GM12878 (cell line): Measurements from ENCODE around the gene HCRT. TPM values are rescaled to one million over a fixed set of nuclear protein-coding genes. Genes with fewer than 3 reads are reported as not detected.
A peak's percentile ranks its signal among the peaks of the same experiment; 100 is the strongest.

Source experiments
- CEBPZ ChIP-seq: fragments of 150-350 bp; IDR thresholded peaks from 2 replicates; pipeline ENCODE4 v1.6.1; 2016; ENCODE audit warnings: low read depth, low read length
- E2F4 ChIP-seq: IDR thresholded peaks from 2 replicates; pipeline ENCODE4 v1.6.1; 2012; ENCODE audit warnings: low read depth, low read length, improper control_type of control experiment
- HCFC1 ChIP-seq: fragments of 150-350 bp; IDR thresholded peaks from 2 replicates; pipeline ENCODE4 v1.6.1; 2014; ENCODE audit warnings: low read length
- IKZF1 ChIP-seq: fragments of 450-650 bp; conservative IDR thresholded peaks from 2 replicates; pipeline ENCODE4 v1.6.1; 2017; ENCODE audit warnings: antibody characterized with exemption, mild to moderate bottlenecking
- LARP7 ChIP-seq: fragments of 450-650 bp; IDR thresholded peaks from 2 replicates; pipeline ENCODE4 v1.6.1; 2017; ENCODE audit warnings: mild to moderate bottlenecking
- PML ChIP-seq: IDR thresholded peaks from 2 replicates; pipeline ENCODE4 v1.6.1; 2012; ENCODE audit warnings: low read length, inconsistent platforms
- POLR2AphosphoS2 ChIP-seq: IDR thresholded peaks from 2 replicates; pipeline ENCODE4 v1.6.1; 2011; ENCODE audit warnings: low read depth, mild to moderate bottlenecking, low read length, improper control_type of control experiment, moderate library complexity
- RCOR1 ChIP-seq: conservative IDR thresholded peaks from 2 replicates; pipeline ENCODE4 v1.6.1; 2012; ENCODE audit warnings: low read depth, low read length, improper control_type of control experiment
- SMAD5 ChIP-seq: IDR thresholded peaks from 2 replicates; pipeline ENCODE4 v1.6.1; 2016; ENCODE audit warnings: antibody characterized with exemption, low read depth
- SREBF2 ChIP-seq: IDR thresholded peaks from 2 replicates; pipeline ENCODE4 v1.6.1; 2012; ENCODE audit warnings: mild to moderate bottlenecking, low read length
- TAF1 ChIP-seq: IDR thresholded peaks from 2 replicates; pipeline ENCODE4 v1.6.1; 2011; ENCODE audit warnings: mild to moderate bottlenecking, low read depth, low read length, borderline replicate concordance
- WRNIP1 ChIP-seq: IDR thresholded peaks from 2 replicates; pipeline ENCODE4 v1.6.1; 2011; ENCODE audit warnings: low read depth, low read length, improper control_type of control experiment, borderline replicate concordance
- ZBTB4 ChIP-seq: fragments of 450-650 bp; formaldehyde crosslinking; IDR thresholded peaks from 2 replicates; pipeline ENCODE4 v1.4.0; 2022; ENCODE audit warnings: mild to moderate bottlenecking, moderate library complexity
- ZNF687 ChIP-seq: fragments of 450-650 bp; IDR thresholded peaks from 2 replicates; pipeline ENCODE4 v1.6.1; 2017; ENCODE audit warnings: mild to moderate bottlenecking, moderate library complexity
- ZZZ3 ChIP-seq: IDR thresholded peaks from 2 replicates; pipeline ENCODE4 v1.6.1; 2011; ENCODE audit warnings: low read depth; ENCODE audit not compliant: control insufficient read depth, insufficient read length
- polyA plus RNA-seq, 11 experiments: library from polyadenylated mRNA; depleted of rRNA in 4 of 11; unstranded in 6 of 11; stranded (reverse) in 5 of 11; fragments of >200 nt; fragmentation: Nextera tagmentation in 4 of 11; fragmentation: Illumina TruSeq in 1 of 11; extraction: Ambion mirVana in 4 of 11; extraction: Trizol in 1 of 11; gene quantifications; 1 replicate in 1 of 11; 2 replicates in 10 of 11; pipeline versions ENCODE4 v1.2.1 to v1.2.3, GENCODE V29; 2011 to 2016; ENCODE audit warnings: inconsistent platforms in 2 of 11, missing spikeins in 2 of 11, low read depth in 1 of 11
- total RNA-seq, 4 experiments: library from RNA; depleted of rRNA in 3 of 4; stranded (reverse); fragments of >200 nt in 3 of 4; fragmentation: Illumina TruSeq in 1 of 4; extraction: Trizol in 1 of 4; gene quantifications; 2 replicates each; pipeline versions ENCODE4 v1.2.1 to v1.2.3, GENCODE V29; 2013 to 2021

Gene HCRT
- total and polyA plus RNA-seq, 10 of the 15 experiments (the other 5 are each of a cell fraction or from before 2014, with no cell fraction given): 0.41 TPM; not detected in 9

- TF ChIP-seq CEBPZ: no peak
- no peak for TF ChIP-seq POLR2AphosphoS2
- TF ChIP-seq RCOR1: 0 out of 2 replicates have a peak, but pooled peaks have one; percentile 72
- no peak for TF ChIP-seq SREBF2
- TF ChIP-seq E2F4: no peak
- peak; percentile 93 for TF ChIP-seq ZNF687
- TF ChIP-seq LARP7: peak; percentile 93; the same call in 1 of the 2 replicates
- no peak for TF ChIP-seq TAF1
- no peak; the same call in 1 of the 2 replicates for TF ChIP-seq HCFC1
- TF ChIP-seq ZBTB4 (CRISPR knock-in tag): no peak
- no peak for TF ChIP-seq WRNIP1
- TF ChIP-seq SMAD5: 0 out of 2 replicates have a peak, but pooled peaks have one; percentile 30
- TF ChIP-seq ZZZ3: no peak
- peak; percentile 87 for TF ChIP-seq IKZF1
- no peak for TF ChIP-seq PML
Observed at GRCh38 chr17:42183741-42184711, 1.2 kb downstream of the HCRT start (continued).
